ENCODE results near the gene DTNBP1.

DNA sequence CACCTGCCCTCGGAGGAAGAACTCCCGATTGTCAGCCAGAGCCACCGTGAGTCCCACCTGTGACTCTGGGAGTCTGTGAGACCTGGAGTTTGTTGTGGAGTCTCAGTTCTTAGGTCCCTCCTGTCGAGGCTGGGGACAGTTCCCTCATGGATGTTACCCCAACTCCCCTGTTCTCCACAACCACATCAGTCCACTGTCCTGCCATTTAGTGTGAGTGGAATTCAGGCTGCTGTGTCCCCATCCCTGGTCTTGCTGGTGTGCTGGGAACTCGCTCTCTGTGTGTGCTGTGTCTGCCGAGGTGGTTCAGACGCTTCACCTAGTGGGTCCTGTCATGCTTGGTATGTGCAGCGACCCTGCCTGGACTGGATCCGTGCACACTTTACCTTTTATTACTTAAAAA, 163.2 kb downstream of the DTNBP1 start:
- TF ChIP-seq, protein P1, sequence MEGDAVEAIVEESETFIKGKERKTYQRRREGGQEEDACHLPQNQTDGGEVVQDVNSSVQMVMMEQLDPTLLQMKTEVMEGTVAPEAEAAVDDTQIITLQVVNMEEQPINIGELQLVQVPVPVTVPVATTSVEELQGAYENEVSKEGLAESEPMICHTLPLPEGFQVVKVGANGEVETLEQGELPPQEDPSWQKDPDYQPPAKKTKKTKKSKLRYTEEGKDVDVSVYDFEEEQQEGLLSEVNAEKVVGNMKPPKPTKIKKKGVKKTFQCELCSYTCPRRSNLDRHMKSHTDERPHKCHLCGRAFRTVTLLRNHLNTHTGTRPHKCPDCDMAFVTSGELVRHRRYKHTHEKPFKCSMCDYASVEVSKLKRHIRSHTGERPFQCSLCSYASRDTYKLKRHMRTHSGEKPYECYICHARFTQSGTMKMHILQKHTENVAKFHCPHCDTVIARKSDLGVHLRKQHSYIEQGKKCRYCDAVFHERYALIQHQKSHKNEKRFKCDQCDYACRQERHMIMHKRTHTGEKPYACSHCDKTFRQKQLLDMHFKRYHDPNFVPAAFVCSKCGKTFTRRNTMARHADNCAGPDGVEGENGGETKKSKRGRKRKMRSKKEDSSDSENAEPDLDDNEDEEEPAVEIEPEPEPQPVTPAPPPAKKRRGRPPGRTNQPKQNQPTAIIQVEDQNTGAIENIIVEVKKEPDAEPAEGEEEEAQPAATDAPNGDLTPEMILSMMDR (IDR thresholded peaks at IDR 0.05): no peak
- TF ChIP-seq POLR2A (IDR thresholded peaks at IDR 0.05): no peak
